ENCODE measurements around the gene ADGRD2. TPM values are rescaled to one million over a fixed set of nuclear protein-coding genes. Genes with fewer than 3 reads are reported as not detected.

Gene ADGRD2
- total RNA-seq, 4 donors from 2014 or later = 0.35 TPM; not detected in 3

DNA sequence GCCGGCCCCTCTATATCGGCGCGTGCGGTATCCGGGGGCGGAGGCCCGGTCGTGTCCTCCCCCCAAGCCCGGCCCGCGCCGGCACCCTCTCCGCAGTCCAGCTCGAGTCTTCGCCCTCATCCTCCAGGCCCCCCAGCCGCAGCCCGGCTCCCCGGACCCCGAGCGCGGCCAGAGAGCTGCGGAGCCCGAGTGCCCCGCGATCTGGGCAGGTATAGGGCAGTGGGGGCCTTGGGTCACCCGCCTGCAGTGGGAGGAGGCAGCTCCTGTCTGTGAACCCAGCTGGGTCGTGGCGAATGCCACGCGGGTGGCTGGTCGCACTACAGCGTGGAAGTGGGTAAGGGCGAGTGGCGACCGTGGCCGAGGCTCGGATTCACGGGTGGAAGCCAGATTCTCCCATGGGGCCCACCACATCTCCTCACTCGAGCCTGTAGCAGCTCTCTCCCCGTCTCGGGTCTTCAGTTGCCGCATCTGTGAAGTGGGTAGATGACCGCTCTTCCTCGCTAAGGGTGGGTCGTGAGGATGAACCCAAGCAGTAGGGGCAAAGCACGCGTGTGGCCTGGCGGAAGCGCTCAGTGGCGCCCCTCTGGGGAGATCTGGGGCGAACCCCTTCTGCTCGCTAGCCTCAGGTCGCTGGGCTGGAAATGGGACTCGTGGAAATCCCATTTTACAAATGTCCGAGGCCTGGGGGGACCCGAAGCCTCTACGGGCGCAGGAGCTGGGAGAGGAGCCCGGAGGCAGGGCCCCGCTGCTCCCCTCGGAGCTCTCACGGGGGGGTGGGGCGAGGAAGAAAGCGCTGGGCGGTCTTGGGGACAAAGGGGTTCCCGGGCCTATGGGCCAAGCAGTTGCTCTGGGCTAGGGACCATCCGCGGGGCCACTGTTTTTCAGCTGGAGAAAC is 55.0 kb downstream of the ADGRD2 start:
- TF ChIP-seq, protein P1, sequence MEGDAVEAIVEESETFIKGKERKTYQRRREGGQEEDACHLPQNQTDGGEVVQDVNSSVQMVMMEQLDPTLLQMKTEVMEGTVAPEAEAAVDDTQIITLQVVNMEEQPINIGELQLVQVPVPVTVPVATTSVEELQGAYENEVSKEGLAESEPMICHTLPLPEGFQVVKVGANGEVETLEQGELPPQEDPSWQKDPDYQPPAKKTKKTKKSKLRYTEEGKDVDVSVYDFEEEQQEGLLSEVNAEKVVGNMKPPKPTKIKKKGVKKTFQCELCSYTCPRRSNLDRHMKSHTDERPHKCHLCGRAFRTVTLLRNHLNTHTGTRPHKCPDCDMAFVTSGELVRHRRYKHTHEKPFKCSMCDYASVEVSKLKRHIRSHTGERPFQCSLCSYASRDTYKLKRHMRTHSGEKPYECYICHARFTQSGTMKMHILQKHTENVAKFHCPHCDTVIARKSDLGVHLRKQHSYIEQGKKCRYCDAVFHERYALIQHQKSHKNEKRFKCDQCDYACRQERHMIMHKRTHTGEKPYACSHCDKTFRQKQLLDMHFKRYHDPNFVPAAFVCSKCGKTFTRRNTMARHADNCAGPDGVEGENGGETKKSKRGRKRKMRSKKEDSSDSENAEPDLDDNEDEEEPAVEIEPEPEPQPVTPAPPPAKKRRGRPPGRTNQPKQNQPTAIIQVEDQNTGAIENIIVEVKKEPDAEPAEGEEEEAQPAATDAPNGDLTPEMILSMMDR (IDR thresholded peaks at IDR 0.05) = no peak
- no peak for TF ChIP-seq POLR2A (IDR thresholded peaks at IDR 0.05)
- WGBS, 2 donors = 28% methylated on average over 15 of the region's 69 CpGs; no CpG with 5 or more reads in 1 of the 2 donors
- peaks cover 22 to 73% (median 30%) of the 10 kb centered on the region in 4 donors for H3K27me3 ChIP-seq
- no peak for DNase-seq
- H3K27ac ChIP-seq = no peak overlapping the region
- peak overlapping the region in 2 of 4 donors; percentile 40 to 57 for H3K4me3 ChIP-seq
- H3K4me1 ChIP-seq = peaks cover 9 to 29% (median 16%) of the 10 kb centered on the region in 3 donors
- H3K36me3 ChIP-seq = no peaks in the 10 kb centered on the region
- intact Hi-C loops (cut with DNase I) = no loop called here
- H3K9me3 ChIP-seq = no peaks in the 10 kb centered on the region

DNA sequence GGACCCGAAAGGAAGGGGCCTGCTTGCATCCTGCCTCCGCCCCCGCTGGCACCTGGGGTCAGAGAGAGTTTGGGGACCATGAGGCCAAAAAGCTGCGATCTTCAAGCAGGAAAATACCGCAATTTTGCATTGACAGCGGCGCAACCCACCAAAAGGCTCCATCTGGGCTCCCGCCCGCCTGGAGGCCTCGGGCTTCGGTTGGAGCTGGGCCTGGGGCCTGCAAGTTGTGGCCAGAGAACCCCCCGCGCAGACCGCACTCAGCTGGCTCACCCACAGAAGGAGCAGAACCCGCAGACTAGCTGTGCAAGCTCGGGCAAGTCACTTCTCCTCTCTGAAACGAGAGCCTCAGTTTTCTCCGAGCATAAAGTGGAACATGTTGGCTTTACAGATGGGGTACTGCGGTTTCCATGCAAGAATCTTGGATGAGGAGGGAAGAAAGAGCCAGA is 55.7 kb downstream of the ADGRD2 start:
- no peak overlapping the region for H3K4me3 ChIP-seq
- peaks cover 22 to 66% (median 30%) of the 10 kb centered on the region in 4 donors for H3K27me3 ChIP-seq
- no peaks in the 10 kb centered on the region for H3K36me3 ChIP-seq
- H3K27ac ChIP-seq = no peak overlapping the region
- DNase-seq = no peak
- TF ChIP-seq POLR2A (IDR thresholded peaks at IDR 0.05) = no peak
- TF ChIP-seq, protein P1 (IDR thresholded peaks at IDR 0.05) = no peak
- peaks cover 9 to 29% (median 16%) of the 10 kb centered on the region in 3 donors for H3K4me1 ChIP-seq
- H3K9me3 ChIP-seq = no peaks in the 10 kb centered on the region
- WGBS, 2 donors = 61 to 80% methylated on average over 1 to 4 of the region's 19 CpGs
- intact Hi-C loops (cut with DNase I) = no loop called here

DNA sequence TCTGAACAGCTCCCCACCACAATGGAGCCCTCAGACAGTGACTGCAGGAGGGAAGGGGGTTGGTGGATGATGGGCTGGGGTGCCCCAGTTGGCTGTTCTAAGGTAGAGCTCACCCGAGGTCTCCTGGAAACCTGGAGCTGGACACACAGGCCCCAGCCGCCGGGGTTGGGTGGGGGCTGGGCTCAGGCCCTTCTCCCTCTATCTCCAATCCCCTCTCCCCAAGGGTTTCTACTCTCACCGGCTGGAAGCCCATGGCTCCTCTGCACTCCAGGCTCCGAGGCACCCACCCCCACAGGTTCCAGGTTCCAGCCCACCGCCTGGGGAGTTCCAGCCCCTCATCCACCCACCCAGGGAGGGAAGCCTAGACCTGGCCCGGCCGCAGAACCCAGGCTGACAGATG is 56.2 kb downstream of the ADGRD2 start:
- no peaks in the 10 kb centered on the region for H3K9me3 ChIP-seq
- H3K36me3 ChIP-seq = no peaks in the 10 kb centered on the region
- no peak overlapping the region for H3K27ac ChIP-seq
- no peak for DNase-seq
- no peak for TF ChIP-seq POLR2A (IDR thresholded peaks at IDR 0.05)
- TF ChIP-seq, protein P1 (IDR thresholded peaks at IDR 0.05) = no peak
- no peak overlapping the region for H3K4me3 ChIP-seq
- peaks cover 22 to 61% (median 28%) of the 10 kb centered on the region in 4 donors for H3K27me3 ChIP-seq
- H3K4me1 ChIP-seq = peaks cover 9 to 29% (median 16%) of the 10 kb centered on the region in 3 donors
- intact Hi-C loops (cut with DNase I) = no loop called here
- no CpG with 5 or more reads among the region's 8 CpGs for WGBS, 2 donors

DNA sequence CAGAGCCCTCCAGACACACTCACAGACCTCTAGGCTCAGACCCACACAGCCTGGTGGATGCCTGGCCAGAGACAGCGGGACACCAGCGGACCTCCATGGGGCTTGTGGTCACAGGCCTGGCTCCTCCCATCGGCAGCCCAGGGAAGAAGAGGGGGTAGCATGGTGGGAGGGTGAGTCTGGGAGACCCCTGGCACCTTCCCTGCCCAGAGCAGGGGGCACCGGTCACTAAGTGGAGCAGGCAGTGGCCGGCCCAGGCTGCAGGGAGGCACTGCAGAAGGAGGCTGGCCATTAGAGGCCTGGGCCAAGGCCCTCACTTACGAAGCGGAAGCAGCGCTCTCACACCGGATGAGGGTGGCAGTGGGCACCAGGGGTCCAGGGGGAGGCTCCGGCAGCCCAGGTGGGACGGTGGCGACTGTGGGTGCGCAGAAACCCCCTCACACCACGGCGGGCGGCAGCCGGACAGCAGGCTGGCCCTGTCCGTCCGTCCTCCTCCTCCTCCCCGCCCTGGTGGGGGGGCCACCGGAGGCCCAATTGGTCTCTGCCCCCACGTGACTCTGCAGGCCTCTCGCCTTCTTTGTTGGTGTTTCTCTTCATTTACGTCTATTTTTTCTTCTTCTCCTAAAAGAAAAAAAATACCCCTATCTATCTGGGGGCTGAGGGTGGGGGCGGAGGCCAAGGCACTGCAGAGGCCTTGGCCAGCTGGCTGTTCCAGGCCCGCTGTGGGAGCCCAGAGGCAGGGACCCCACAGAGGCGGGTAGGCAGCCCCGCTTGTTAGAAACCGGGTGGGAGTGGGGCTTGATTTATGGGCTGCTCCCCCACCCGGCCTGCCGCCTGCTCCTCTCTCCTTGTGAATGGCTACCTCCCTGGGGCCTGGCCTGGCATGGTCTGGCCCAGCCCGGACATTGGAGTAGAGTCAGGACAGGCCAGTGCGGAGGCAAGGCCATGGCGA is 57.0 kb downstream of the ADGRD2 start, which contains the start of gene NR5A1:
TSS of gene NR5A1 (minus strand) at position 469 of the 949 bp plus-strand sequence. CDS start 4,004 bp downstream, outside the sequence.
- DNase-seq = no peak
- no peak within 1 kb of the TSS for H3K27ac ChIP-seq
- H3K36me3 ChIP-seq = no peaks in the 10 kb centered on the region
- H3K4me1 ChIP-seq = peaks cover 9 to 29% (median 16%) of the 10 kb centered on the region in 3 donors
- TF ChIP-seq, protein P1 (IDR thresholded peaks at IDR 0.05) = no peak
- TF ChIP-seq POLR2A (IDR thresholded peaks at IDR 0.05) = no peak
- no peak within 1 kb of the TSS for H3K4me3 ChIP-seq
- H3K27me3 ChIP-seq = peaks cover 22 to 56% (median 25%) of the 10 kb centered on the region in 4 donors
- WGBS, 2 donors = 94 to 96% methylated on average over 12 to 23 of the region's 34 CpGs
- H3K9me3 ChIP-seq = no peaks in the 10 kb centered on the region
- intact Hi-C loops (cut with DNase I) = no loop called here
